Left lung (tissue), 10 donors: ENCODE measurements around the gene AK9. TPM values are rescaled to one million over a fixed set of nuclear protein-coding genes. Genes with fewer than 3 reads are reported as not detected.

Experiments
- ATAC-seq: fragments of 200-7000 bp; cut with Tn5 transposase; one replicate; pipeline ENCODE4 v1.9.1; 2020; ENCODE audit warnings: moderate library complexity
- DNase-seq, 4 donors: peaks; one replicate each; pipeline ENCODE4 v3.0.0-alpha.2; 2013 to 2020
- H3K27ac ChIP-seq, 2 donors: fragments of 200-600 bp; sonication (generic) in 1 of 2; one replicate each; pipeline versions ENCODE4 v1.5.0 to v1.8.0; 2020 to 2021
- H3K27me3 ChIP-seq, 2 donors: fragments of 200-600 bp; sonication (generic) in 1 of 2; one replicate each; pipeline versions ENCODE4 v1.5.0 to v1.8.0; 2020 to 2021
- H3K36me3 ChIP-seq, 2 donors: fragments of 200-600 bp; sonication (generic) in 1 of 2; one replicate each; pipeline versions ENCODE4 v1.5.0 to v1.8.0; 2020 to 2021
- H3K4me1 ChIP-seq, 2 donors: fragments of 200-600 bp; one replicate each; pipeline ENCODE4 v1.8.0; 2021
- H3K4me3 ChIP-seq, 2 donors: fragments of 200-600 bp; sonication (generic) in 1 of 2; one replicate each; pipeline versions ENCODE4 v1.5.0 to v1.8.0; 2020 to 2021; ENCODE audit warnings: mild to moderate bottlenecking in 1 of 2
- H3K9me3 ChIP-seq, 2 donors: fragments of 200-600 bp; sonication (generic) in 1 of 2; one replicate each; pipeline versions ENCODE4 v1.5.0 to v1.8.0; 2020 to 2021
- intact Hi-C, 2 donors: fragments of 100-400 bp; cut with DNase I; formaldehyde crosslinking; loops; one replicate each; pipeline versions ENCODE4 v1.11.2 to v1.14.2; 2022
- polyA plus RNA-seq, 6 donors: library from polyadenylated mRNA; unstranded; fragments of 120-200 nt; gene quantifications; one replicate each; pipeline ENCODE4 v1.2.1, GENCODE V29; 2013; ENCODE audit not compliant: insufficient read length in 6 of 6
- total RNA-seq, 2 donors: library from RNA; stranded (reverse); fragmentation: NEBNext Ultra II Directional; extraction: Animal tissue kit (Norgen Biotek cat#: 25700); gene quantifications; one replicate each; pipeline ENCODE4 v1.2.1, GENCODE V29; 2021
- TF ChIP-seq, protein P1 (sequence below), 2 donors: fragments of 200-600 bp; sonication (generic) in 1 of 2; IDR thresholded peaks; one replicate each; pipeline versions ENCODE4 v1.5.0 to v1.8.0; 2021; ENCODE audit warnings: antibody characterized with exemption in 2 of 2
- donor health status: DM: no; HTN: yes; CAD: no.
- donor health status: DM: no; HTN: no; CAD: no.

Gene AK9
- total and polyA plus RNA-seq, 8 donors: 4.6 to 18.1 (median 13.3) TPM

DNA sequence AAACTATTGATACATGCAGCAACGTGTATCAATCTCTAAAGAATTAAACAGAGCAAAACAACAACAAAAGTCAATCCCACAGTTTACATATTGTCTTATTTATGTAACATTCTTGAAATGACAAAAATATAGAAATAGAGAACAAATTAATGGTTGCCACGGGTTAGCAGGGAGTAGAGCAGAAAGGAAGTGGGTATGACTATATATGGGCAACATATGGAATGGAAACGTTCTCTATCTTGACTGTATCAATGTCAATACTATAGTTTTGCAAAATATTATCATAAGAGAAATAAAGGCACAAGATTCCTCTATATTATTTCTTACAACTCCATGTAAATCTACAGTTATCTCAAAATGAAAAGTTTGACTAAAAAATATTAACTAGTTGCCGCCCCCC lies 12.8 kb downstream of the AK9 start:
- DNase-seq: no peak
- H3K27ac ChIP-seq: no peak overlapping the region
- H3K36me3 ChIP-seq: no peaks in the 10 kb centered on the region
- TF ChIP-seq, protein P1, sequence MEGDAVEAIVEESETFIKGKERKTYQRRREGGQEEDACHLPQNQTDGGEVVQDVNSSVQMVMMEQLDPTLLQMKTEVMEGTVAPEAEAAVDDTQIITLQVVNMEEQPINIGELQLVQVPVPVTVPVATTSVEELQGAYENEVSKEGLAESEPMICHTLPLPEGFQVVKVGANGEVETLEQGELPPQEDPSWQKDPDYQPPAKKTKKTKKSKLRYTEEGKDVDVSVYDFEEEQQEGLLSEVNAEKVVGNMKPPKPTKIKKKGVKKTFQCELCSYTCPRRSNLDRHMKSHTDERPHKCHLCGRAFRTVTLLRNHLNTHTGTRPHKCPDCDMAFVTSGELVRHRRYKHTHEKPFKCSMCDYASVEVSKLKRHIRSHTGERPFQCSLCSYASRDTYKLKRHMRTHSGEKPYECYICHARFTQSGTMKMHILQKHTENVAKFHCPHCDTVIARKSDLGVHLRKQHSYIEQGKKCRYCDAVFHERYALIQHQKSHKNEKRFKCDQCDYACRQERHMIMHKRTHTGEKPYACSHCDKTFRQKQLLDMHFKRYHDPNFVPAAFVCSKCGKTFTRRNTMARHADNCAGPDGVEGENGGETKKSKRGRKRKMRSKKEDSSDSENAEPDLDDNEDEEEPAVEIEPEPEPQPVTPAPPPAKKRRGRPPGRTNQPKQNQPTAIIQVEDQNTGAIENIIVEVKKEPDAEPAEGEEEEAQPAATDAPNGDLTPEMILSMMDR (IDR thresholded peaks at IDR 0.05): no peak
- no peak for ATAC-seq
- no peaks in the 10 kb centered on the region for H3K9me3 ChIP-seq
- intact Hi-C loops: no loop called here
- no peaks in the 10 kb centered on the region for H3K27me3 ChIP-seq
- peaks cover 0 to 11% of the 10 kb centered on the region in 2 donors for H3K4me1 ChIP-seq
- no peak overlapping the region for H3K4me3 ChIP-seq

GRCh38 chr6:109676724-109677123 lies 14.3 kb downstream of the AK9 start:
- Histone ChIP-seq H3K27me3 (no peaks in the 10 kb centered on the region), H3K4me3 (no peak overlapping the region), H3K9me3 (no peaks in the 10 kb centered on the region), H3K4me1 (peaks cover 0 to 11% of the 10 kb centered on the region in 2 donors), H3K27ac (no peak overlapping the region), H3K36me3 (no peaks in the 10 kb centered on the region)
- intact Hi-C loops: no loop called here
- ATAC-seq: no peak
- TF ChIP-seq, protein P1 (IDR thresholded peaks at IDR 0.05): no peak
- no peak for DNase-seq

DNA sequence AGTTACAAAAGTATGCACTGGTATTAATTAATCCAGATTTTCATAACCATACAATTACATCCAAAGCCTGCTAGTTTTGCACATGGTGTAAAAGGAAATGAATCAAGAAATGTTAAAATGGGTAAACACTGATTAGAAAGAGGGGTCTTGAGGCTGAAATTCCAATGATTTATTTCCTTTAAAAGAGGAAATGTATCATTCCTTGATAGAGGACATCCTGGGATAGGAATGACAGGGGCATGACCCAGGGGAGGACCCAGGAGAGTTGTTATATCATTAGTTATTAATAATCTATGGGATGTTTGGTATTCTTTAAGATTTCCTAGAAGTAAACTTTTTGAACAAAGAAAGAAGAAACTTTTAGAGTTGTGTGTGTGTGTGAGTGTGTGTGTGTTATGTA lies 18.2 kb downstream of the AK9 start:
- TF ChIP-seq, protein P1 (IDR thresholded peaks at IDR 0.05): no peak
- intact Hi-C loops: no loop called here

GRCh38 chr6:109672175-109672574 lies 18.8 kb downstream of the AK9 start:
- ATAC-seq (no peak), DNase-seq (no peak)
- TF ChIP-seq, protein P1 (IDR thresholded peaks at IDR 0.05): no peak
- H3K36me3 ChIP-seq: peaks cover 0 to 11% of the 10 kb centered on the region in 2 donors
- intact Hi-C loops: no loop called here
- no peak overlapping the region for H3K27ac ChIP-seq
- H3K4me1 ChIP-seq: no peaks in the 10 kb centered on the region
- H3K27me3 ChIP-seq: no peaks in the 10 kb centered on the region
- no peak overlapping the region for H3K4me3 ChIP-seq
- H3K9me3 ChIP-seq: no peaks in the 10 kb centered on the region

More for the DNA sequence above, 18.2 kb downstream of the AK9 start:
- DNase-seq (no peak), ATAC-seq (no peak)
- H3K36me3 ChIP-seq: peaks cover 0 to 11% of the 10 kb centered on the region in 2 donors
- H3K4me3 ChIP-seq: no peak overlapping the region
- no peaks in the 10 kb centered on the region for H3K27me3 ChIP-seq
- no peaks in the 10 kb centered on the region for H3K9me3 ChIP-seq
- no peaks in the 10 kb centered on the region for H3K4me1 ChIP-seq
- no peak overlapping the region for H3K27ac ChIP-seq

GRCh38 chr6:109671733-109672132 lies 19.3 kb downstream of the AK9 start:
- no peak overlapping the region for H3K27ac ChIP-seq
- no peak overlapping the region for H3K4me3 ChIP-seq
- TF ChIP-seq, protein P1 (IDR thresholded peaks at IDR 0.05): no peak
- no peaks in the 10 kb centered on the region for H3K9me3 ChIP-seq
- no peak for DNase-seq
- H3K36me3 ChIP-seq: peaks cover 0 to 11% of the 10 kb centered on the region in 2 donors
- H3K27me3 ChIP-seq: no peaks in the 10 kb centered on the region
- no peak for ATAC-seq
- no peaks in the 10 kb centered on the region for H3K4me1 ChIP-seq
- intact Hi-C loops: no loop called here
